GM18907 (cell line): ENCODE results near the gene IL17B.

Source experiments
- ATAC-seq: cut with Tn5 transposase; IDR thresholded peaks from one replicate; pipeline ENCODE4 v1.9.1; 2021; ENCODE audit warnings: mild to moderate bottlenecking, moderate library complexity; ENCODE audit not compliant: unreplicated experiment

The IL17B gene

DNA sequence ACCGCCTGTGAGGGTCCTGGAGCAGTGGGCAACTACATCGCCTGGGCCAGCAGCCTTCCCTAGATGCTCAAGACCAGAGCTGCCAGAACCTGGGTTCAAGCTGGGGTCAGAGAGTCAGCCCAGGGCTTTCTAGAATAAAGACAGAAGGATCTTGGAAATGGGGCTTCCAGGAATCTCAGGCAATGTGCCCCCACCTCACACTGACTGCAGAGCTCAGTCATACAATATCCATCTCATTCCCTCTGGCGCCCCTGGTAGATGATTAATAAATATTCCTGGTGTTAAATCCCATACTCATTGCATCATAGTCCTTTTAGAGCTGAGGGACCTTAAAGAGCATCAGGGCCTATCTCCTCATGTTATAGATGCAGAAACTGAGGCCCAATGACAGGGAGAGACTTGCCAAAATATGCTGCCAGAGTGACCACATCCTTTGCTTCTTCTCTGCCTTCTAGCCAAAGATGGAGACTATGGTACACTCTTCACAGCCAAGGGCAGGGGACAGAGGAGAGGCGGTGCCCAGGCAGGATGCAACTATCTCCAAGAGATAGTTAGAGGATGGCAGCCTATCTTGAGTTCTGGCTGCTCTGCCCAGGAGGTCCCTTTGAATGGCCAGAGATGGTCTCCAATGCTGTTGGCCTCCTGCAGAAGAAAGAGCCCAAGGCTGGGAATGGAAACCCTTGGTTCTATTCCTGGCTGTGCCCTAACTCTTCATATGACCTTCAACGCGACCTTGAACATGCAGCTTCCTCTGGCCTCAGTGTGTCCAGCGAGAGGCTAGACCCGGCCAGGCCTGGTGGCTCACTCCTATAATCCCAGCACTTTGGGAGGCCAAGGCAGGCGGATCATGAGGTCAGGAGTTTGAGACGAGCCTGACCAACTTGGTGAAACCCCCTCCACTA lies 36.2 kb upstream of the IL17B start:
- no peak for ATAC-seq

DNA sequence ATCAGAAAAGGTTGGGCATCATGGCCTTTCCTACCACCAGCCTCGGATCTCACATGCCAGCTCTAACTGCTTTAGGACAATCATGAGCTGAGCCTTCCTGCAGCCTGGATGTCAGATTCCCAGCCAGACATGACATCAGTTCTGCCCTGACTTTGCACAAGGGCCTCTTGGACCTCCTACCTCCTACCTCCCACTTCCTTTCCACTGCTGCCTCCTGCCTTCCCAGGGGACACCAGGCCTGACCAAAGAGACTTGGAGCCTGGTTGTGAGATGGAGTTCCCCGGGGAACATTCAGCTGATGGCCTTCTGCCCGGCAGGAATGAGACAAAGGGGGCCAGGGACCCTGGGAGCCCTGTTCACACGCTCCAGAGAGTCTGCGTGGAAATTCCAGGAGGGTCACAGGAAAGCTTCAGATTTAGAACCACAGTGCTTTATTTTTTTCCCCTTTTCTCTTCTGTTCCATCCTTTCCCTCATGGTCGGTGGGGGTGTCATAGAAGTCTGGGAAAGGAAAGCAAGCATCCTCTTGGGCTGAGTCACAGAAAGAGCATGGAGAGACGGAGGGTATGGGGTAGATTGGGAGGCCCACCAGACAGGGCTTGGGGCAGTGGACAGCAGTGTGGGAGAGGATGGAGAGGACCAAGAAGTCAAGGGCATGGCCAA lies 35.4 kb upstream of the IL17B start:
- ATAC-seq: no peak

- ATAC-seq: no peak
Measured at GRCh38 chr5:149413477-149414210, 34.6 kb upstream of the IL17B start.

GRCh38 chr5:149412783-149413476 lies 33.8 kb upstream of the IL17B start:
- no peak for ATAC-seq

- no peak for ATAC-seq
Measured at GRCh38 chr5:149411738-149412519, 32.8 kb upstream of the IL17B start.

DNA sequence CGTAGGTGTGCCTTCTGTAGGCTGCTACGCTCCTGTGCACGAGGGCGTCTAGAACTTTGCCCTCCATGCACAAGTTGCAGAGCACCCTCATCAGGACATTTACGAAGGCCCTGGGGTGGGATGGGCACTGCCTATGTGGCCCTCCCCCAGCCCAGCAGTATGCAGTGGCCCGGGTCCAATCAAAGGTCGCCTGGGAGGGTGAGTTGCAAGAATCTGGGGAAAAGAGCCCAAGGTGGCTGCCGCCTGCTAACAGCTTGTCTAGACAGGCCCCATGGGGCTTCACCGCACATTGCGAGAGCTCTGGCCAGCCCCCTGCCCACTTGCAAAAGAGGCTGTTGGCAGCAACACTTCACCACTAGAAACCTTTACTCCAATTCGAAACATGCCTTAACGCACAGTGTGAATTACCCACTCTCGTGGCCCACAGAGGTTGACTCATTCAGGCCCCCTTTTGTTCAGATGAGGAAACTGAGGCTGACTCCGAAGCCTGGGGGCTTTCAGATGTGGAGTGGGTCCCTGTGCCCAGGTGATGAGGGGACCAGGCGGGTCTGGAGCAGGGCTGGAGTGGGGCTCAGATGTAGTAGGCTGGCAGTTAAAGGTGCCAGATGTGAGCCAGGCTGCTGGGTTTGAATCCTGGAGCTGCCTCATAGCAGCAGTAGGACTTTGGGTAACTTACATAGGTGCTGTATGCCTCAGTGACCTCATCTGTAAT lies 31.8 kb upstream of the IL17B start:
- no peak for ATAC-seq

DNA sequence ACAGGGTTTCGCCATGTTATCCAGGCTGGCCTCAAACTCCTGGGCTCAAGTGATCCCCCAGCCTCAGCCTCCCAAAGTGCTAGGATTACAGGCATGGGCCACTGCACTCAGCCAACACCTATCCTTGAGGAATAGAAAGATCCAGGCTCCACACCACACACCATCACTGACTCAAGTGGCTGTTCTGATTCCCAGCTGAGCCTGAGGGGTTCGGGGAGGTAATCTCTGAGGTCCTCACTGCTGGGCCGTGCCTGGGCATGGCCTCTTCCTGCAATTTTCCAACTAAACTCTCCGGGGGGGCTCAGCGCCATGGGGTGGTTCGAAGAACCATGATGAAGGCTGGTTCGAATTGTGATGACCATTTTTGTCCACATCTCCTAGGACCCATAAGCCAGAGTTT lies 31.0 kb upstream of the IL17B start:
- ATAC-seq: no peak

DNA sequence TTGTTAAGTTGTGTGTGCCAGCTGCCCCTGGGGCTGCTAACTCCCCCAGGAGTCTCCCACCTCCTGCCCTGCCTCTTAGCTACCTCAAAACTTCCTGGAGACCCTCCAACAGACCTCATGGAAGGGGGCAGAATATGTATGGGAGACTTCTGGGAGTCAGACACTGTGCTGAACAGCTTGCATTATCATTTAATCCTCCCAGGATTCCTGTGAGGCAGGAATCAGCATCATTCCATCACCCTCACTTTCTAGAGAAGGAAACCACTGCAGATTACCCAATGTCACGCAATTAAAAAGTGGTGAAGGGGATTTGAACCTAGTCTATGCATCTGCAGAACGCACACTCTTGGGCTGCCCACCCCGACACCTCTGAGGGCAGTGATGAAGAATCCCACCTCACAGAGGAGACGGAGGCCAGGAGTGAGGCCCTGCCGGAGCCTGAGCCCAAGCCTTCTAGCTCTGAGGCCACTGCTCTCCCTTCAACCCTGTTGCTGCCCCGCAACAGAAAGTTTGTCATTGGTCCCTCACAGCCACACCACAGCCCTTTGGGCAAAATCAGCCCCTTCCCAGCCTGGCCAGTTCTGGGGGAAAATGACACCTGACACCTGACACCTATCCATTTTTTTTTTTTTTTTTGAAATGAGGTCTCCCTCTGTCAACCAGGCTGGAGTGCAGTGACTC lies 30.3 kb upstream of the IL17B start:
- ATAC-seq: no peak

DNA sequence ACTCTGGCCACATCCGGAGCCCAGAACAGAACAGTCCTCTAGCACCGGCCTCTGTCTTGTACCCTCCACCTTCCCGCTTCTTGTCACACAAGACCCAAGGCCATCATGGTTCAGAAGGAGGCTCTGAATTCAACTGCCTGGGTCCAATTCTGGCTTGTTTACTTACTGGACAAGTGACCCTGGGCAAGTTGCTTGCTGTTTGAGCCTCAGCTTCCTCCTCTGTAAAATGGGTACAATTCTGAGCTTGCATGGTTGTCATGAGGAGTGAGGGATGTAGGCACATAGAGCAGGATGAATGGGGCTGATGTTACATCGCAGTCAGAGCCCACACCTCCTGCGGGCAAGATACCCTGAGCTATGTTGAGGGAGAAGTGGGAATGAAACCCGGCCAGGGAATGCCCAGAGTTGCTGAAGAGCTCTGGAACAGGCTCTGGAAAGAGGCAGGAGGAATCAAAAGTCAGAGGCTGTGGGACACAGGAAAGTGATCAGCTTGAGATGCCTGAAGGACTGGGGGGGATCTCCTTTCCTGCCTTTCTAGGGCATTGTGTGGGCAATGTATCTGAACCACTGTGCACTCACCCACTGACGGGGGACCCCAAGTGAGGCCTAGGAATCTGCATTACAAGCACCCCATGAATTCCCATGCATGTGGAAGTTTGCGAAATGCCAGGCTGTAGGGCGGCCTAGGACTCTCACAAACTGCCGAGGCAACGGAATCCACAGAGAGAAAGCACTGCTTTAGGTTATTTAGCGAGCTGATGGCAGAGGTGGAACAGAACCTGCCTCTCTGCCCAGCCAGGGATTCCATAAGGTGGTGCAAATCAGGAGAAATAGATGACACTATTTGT lies 29.4 kb upstream of the IL17B start:
- no peak for ATAC-seq

DNA sequence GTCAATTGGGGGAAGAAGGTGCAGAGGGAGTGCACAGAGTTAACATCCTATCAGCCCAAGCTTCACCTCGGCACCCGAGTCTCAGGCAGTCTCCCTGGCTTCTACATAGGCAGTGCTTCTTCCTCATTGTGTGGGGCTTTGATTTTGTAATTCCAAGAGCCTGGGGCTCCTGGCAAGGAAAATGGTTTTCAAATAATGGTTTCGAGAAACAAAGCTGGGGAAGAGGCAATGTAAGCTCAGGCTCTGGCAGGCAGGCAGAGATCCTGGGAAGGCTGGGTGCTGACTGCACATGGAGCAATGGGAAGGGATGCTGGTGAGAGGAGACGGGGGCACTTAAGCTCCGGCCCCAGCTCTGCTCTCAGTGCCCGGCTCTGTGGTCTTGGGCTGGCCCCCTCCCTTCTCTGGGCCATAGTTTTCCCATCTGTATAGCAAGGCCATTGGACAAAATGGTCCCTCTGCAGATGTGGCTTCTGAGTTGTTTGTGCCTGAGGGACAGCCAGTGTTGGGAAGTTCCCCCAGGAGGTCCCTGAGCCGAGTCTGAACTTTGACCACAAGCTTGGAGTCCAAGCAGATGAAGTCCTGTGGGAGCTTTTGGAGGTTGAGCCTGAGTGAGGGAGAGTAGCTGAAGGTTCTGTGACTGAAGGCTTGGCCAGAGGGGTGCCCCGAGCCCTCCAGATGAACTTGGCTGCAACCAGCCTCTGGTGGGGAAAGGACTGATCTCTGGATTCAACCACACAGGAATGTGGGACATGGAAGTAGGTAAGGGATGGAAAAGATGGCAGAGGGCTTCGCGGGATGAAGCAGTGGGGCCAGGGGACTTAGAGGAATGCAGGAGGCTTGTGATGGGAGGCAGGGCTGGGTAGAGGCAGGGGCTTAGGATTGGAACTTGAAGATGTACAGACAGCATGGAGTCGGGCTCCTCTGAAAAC lies 28.5 kb upstream of the IL17B start:
- no peak for ATAC-seq

DNA sequence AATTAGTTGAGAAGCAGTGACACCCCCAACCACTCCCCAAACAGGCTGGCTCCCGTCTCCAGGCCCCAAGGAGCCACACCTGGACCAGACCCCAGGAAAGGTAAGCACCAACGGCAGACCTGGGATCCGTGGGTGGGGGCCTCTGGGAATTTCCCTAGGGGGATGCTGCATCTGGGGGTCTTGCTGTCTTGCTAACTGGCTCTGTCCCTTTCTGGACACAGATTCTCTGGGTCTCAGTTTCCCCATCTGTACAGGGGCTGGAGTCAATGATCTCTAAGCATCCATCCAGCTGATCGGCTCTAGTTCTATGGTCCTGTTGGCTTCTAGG lies 27.9 kb upstream of the IL17B start:
- ATAC-seq: no peak

DNA sequence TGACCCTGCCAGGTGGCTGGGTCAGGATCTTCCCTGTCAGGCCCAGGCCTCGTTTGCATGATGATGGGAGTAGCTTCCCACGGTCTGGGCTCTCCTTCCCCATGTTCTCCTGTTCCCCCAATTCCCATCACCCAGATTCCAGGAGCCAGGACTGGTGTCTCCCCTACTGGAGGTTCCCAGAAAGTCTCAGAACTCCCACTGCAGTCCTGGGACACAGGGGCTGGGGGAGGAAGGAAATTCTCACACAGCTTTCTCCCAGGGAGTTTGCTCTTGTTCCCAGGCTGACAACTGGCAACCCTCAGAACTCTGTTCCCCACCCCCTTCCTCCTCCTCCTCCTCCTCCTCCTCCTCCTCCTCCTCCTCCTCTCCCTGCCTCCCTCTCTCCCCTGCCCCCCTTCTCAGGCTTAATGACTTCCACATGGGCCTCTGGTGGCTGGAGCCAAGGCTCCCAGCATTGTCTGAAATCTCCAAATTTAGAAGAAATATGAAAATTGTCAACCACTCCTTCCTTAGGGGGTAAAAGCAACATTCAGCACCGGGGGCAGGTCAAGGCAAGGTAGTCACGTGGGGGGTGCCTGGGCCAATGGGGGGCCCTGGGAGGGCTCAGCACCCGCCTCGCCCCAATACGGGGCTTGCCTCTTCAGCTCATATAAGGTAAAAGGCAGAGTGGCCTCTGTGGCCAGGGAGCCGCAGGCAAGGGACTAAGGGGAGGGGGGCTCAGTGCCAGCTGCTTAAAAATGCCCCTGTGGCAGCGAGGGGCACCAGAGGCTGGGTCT lies 27.3 kb upstream of the IL17B start:
- ATAC-seq: no peak

DNA sequence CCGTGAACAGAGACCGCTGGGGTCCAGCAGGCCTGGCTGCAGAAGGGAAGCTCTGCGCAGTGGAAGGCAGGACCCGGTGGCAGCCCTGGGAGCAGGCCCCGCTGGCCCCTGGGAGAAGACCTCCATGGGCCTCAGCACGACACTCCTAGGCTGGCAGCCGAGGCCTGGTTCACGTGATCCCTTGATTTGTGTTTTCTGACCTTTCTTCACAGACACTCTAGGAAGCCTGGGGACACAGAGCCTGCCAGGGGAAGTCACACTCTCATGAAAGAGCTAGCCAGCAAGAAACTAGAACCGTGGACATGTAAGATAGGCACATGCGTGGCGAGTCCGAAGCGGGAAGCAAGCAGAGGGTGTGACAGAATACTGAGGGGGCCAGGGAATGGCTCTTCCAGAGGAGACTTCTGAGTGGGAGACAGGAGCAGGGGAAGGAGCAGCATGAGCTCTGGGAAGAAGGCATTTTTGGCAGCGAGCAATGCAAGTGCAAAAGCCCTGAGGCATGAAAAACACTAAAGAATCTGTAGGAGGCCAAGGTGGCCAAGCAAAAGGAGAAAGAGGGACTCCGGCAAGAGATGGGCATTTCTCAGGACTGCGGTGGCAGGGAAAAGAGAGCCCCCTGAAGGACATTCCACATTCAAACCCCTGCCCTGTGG lies 26.6 kb upstream of the IL17B start:
- no peak for ATAC-seq

- no peak for ATAC-seq
Measured at GRCh38 chr5:149404746-149405549, 25.9 kb upstream of the IL17B start.
